Erythroblast (primary cell): Measurements from ENCODE around the gene GRIK2.

Experiments used
- GATA1 ChIP-seq: IDR thresholded peaks from 2 replicates; pipeline ENCODE4 v1.6.1; 2011; ENCODE audit warnings: low read depth, mild to moderate bottlenecking, control low read depth, low read length, moderate library complexity
- POLR2A ChIP-seq: IDR thresholded peaks from 2 replicates; pipeline ENCODE4 v1.6.1; 2011; ENCODE audit warnings: mild to moderate bottlenecking, low read length

- TF ChIP-seq POLR2A (no peak), GATA1 (no peak)
These were observed at the start of gene GRIK2 for GRCh38 chr6:101393251-101393828.
